ENCODE results near the gene JADE2. TPM values are rescaled to one million over a fixed set of nuclear protein-coding genes. Genes with fewer than 3 reads are reported as not detected.

Gene JADE2
- total RNA-seq, 2 experiments from 2014 or later: 32.3 to 67.0 TPM

GRCh38 chr5:134525683-134526482 is 413 bp downstream of the JADE2 start:
- intact Hi-C loops (cut with micrococcal nuclease; ENCODE audit: unreplicated experiment): loop anchor here (2.0 to 10.0 kb wide), 7 partner anchors 61 to 509 kb away; partner anchors contain the start of genes CAMLG, PCBD2, PITX1 and SKP1
- Histone ChIP-seq H2AFZ (ENCODE audit: low read length) (peak overlapping the region; percentile 62; the same call in 1 of the 2 replicates), H3K4me2 (ENCODE audit: low read length) (peak overlapping the region; percentile 94), H3K79me2 (ENCODE audit: insufficient read depth, low read depth, low read length) (peaks cover 33% of the 10 kb centered on the region), H3K27ac (ENCODE audit: low read depth, low read length, poor library complexity, severe bottlenecking) (peak overlapping the region; percentile 88), H3K9me2 (ENCODE audit: insufficient read depth, low read length) (no peaks in the 10 kb centered on the region), H3K36me3 (ENCODE audit: insufficient read depth, low read length) (peaks cover 9% of the 10 kb centered on the region; the same call in 1 of the 2 replicates), H3K9me3 (ENCODE audit: low read length) (no peaks in the 10 kb centered on the region), H3K4me1 (ENCODE audit: insufficient read depth, low read length, poor library complexity, severe bottlenecking) (peaks cover 30% of the 10 kb centered on the region), H4K20me1 (ENCODE audit: insufficient read depth, low read length) (peaks cover 20% of the 10 kb centered on the region), H3K4me3 (ENCODE audit: low read depth, low read length, poor library complexity, severe bottlenecking) (peak overlapping the region; percentile 77)
- CTCF ChIA-PET (ENCODE audit: unreplicated experiment): interaction anchor here (0.9 kb wide), 1 partner anchor 30 kb away, joined by 4 read pairs; no protein-coding TSS in a partner anchor
- POLR2A ChIA-PET: interaction anchor here (0.6 to 6.1 kb wide), 3 partner anchors 13 to 378 kb away, joined by 3 to 55 read pairs (median 5); no protein-coding TSS in a partner anchor
- DNase-seq (ENCODE audit: low spot score): peak; percentile 83
- no TSS peak for BruUV-seq (replicated peaks)
- TF ChIP-seq EZH2phosphoT487 (IDR thresholded peaks at IDR 0.05; ENCODE audit: borderline replicate concordance, low read depth, low read length): no peak
- TF ChIP-seq CTCF (conservative IDR thresholded peaks at IDR 0.05; ENCODE audit: low read length): no peak

GRCh38 chr5:134526483-134527155 is 1.1 kb downstream of the JADE2 start:
- DNase-seq (ENCODE audit: low spot score): peak; percentile 85
- TF ChIP-seq EZH2phosphoT487 (IDR thresholded peaks at IDR 0.05; ENCODE audit: borderline replicate concordance, low read depth, low read length) (no peak), CTCF (conservative IDR thresholded peaks at IDR 0.05; ENCODE audit: low read length) (peak; percentile 53)
- H3K4me1 ChIP-seq (ENCODE audit: insufficient read depth, low read length, poor library complexity, severe bottlenecking): peaks cover 30% of the 10 kb centered on the region

More at GRCh38 chr5:134526483-134527155, 1.1 kb downstream of the JADE2 start:
- ChIA-PET CTCF (ENCODE audit: unreplicated experiment) (interaction anchor here (0.9 to 1.9 kb wide), 2 partner anchors 18 to 29 kb away, joined by 4 to 10 read pairs; no protein-coding TSS in a partner anchor), POLR2A (interaction anchor here (0.6 to 6.1 kb wide), 4 partner anchors 19 to 378 kb away, joined by 3 to 55 read pairs (median 3); no protein-coding TSS in a partner anchor)
- no TSS peak for BruUV-seq (replicated peaks)
- Histone ChIP-seq H3K27ac (ENCODE audit: low read depth, low read length, poor library complexity, severe bottlenecking) (peak overlapping the region; percentile 88), H4K20me1 (ENCODE audit: insufficient read depth, low read length) (peaks cover 20% of the 10 kb centered on the region), H3K4me3 (ENCODE audit: low read depth, low read length, poor library complexity, severe bottlenecking) (peak overlapping the region; percentile 77), H3K9me2 (ENCODE audit: insufficient read depth, low read length) (no peaks in the 10 kb centered on the region), H3K9me3 (ENCODE audit: low read length) (no peaks in the 10 kb centered on the region), H3K4me2 (ENCODE audit: low read length) (peak overlapping the region; percentile 94), H3K79me2 (ENCODE audit: insufficient read depth, low read depth, low read length) (peaks cover 38% of the 10 kb centered on the region), H2AFZ (ENCODE audit: low read length) (peak overlapping the region; percentile 62; the same call in 1 of the 2 replicates), H3K36me3 (ENCODE audit: insufficient read depth, low read length) (peaks cover 9% of the 10 kb centered on the region; the same call in 1 of the 2 replicates)
- intact Hi-C loops (cut with micrococcal nuclease; ENCODE audit: unreplicated experiment): loop anchor here (1.0 to 10.0 kb wide), 8 partner anchors 18 to 508 kb away; partner anchors contain the start of genes PCBD2, PITX1, SKP1 and UBE2B

All from OCI-LY7 (cell line).